GM18526 (cell line): ENCODE measurements around the gene EIF1AY.

Source experiments
- POLR2A ChIP-seq: IDR thresholded peaks from 3 replicates; pipeline ENCODE4 v1.6.1; 2011; ENCODE audit not compliant: insufficient read length; ENCODE audit errors: extremely low read depth

Gene EIF1AY

DNA sequence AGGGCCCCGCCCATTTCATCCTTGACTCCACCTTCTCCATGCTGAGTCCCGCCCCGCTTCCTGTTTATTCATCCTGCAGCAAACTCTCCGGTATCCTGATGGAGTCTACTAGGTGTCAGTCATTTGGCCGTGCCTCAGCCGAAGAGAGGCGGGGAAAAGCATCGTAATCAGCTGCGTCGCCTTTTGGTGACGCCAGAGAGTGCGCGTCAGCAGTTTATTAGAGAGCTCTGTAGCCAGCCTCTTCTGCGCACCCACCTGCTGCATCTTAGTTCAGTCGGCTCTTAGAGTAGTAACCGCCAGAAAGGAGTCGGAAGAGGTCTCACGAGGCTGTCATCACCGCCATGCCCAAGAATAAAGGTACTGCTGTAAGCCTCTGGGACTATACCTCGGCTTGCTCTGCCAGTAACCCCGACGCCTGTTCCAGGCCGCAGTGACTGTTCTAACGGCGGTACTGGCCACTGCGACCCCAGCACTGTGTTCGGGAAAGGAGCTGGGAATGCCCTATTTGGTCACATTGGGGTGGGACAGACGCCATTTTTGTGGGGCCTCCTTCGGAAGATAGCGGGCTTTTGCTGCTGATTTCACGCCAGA, at the start of gene EIF1AY:
Gene EIF1AY, plus strand, starts transcription at position 246 of the 591 bp plus-strand sequence. Its CDS starts 96 bp downstream, at position 342.
- TF ChIP-seq POLR2A, result no peak

DNA sequence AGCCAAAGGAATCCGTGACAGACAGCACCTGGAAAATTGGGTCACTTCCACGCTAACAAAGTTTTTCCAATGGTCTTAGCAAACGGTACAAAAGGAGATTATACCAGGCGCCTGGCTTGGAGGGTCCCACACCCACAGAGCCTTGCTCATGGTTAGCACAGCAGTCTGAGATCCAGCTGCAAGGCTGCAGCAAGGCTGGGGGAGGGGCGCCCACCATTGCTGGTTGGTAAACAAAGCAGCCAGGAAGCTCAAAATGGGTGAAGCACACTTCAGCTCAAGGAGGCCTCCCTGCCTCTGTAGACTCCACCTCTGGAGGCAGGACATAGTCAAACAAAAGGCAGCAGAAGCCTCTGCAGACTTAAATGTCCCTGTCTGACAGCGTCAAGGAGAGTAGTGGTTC, 47.1 kb upstream of the EIF1AY start:
- no peak for TF ChIP-seq POLR2A

- no peak for TF ChIP-seq POLR2A
Observed at GRCh38 chrY:20538186-20538585, 37.4 kb upstream of the EIF1AY start.

DNA sequence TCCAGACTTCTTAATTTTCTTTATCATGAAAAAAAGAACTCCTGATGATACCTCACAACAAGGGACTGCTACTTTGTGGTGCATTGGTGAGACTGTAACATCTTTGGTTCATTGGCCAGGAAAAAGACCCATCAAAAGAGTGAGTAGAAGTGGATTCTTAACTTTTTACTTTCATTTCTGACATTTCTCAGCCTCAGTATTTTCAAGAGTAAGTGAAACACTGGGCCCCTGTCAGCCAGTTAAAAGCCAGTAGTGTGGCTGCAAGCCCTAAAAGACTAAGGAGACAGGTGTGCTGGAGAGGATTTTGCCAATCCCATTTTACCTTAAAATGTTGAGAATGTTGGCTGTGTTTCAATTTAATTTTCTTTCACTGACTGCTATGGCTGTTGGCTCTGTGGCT, 36.6 kb upstream of the EIF1AY start:
- no peak for TF ChIP-seq POLR2A

GRCh38 chrY:20544451-20544960, 31.1 kb upstream of the EIF1AY start:
- TF ChIP-seq POLR2A, result no peak

- TF ChIP-seq POLR2A, result no peak
Observed at GRCh38 chrY:20546071-20546470, 29.5 kb upstream of the EIF1AY start.

DNA sequence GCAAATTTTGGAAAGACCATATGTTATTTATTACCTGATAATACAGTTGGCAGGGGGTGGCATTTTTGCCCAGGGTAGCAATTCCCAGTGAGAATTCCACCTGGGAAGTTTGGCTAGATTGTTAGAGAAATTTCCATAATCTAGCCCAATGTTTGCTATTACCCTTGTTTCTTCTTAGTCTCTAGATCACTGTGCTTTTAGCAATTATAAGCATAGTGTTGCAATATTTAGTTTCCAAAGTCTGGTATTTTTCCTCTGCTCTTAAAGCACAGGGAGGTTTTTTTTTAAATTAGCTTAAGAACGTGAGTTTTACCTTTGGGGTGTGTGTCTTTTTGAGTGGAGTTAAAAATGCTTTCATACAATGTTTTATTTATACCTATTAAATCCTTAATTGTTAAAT, 26.3 kb upstream of the EIF1AY start:
- TF ChIP-seq POLR2A, result no peak

GRCh38 chrY:20551840-20552239, 23.7 kb upstream of the EIF1AY start:
- TF ChIP-seq POLR2A, result no peak

- TF ChIP-seq POLR2A, result no peak
Observed at GRCh38 chrY:20555820-20556219, 19.8 kb upstream of the EIF1AY start.

- no peak for TF ChIP-seq POLR2A
Observed at GRCh38 chrY:20558677-20559076, 16.9 kb upstream of the EIF1AY start.

DNA sequence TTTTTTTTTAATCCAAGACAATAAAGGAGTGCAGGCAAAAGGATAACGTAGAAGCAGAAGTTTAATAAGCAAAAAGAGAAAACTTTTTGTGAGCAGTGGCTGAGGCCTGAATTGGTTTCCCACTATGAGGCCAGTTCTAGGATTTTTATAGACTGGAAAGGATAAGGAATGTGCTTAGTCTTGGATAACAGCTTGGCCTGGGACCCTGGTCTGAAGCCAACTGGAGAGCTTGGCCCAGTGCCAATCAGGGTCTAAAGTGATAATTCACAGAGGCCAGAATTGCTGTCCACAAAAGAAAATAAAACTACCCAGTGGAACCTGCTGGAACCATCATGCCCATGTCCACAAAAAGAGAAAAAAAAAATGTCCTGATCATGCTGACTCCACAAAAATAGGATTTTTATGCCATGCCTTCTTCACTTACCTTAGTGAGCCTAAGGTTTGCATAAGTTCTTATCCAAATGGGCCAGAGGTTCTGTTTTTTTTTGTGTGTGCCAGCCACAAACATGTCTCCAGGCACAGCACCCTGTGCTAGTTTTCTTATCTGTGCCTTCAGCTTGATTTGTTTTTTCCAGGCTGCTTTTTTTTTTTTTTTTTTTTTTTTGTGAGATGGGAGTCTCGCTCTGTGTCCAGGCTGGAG, 15.6 kb upstream of the EIF1AY start:
- no peak for TF ChIP-seq POLR2A

DNA sequence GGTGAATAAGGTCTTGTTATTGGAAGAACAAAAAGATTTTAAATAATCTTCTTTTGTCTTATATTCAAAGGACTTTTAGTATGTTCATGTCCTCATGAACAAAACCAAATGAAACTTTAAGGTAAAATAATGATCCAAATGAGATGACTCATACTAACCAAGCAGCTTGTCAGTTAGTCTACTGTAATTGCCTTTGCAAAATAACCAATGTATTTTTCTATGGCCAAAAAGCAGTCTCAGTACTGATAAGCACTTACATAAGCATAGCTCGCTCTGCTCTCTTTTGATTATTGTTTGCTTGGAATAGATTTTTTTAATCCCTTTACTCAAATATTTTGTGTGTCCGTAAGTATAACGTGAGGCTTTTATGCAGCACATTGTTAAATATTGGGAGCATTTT, 4.3 kb upstream of the EIF1AY start:
- no peak for TF ChIP-seq POLR2A

GRCh38 chrY:20576506-20576905, 930 bp downstream of the EIF1AY start:
- no peak for TF ChIP-seq POLR2A

DNA sequence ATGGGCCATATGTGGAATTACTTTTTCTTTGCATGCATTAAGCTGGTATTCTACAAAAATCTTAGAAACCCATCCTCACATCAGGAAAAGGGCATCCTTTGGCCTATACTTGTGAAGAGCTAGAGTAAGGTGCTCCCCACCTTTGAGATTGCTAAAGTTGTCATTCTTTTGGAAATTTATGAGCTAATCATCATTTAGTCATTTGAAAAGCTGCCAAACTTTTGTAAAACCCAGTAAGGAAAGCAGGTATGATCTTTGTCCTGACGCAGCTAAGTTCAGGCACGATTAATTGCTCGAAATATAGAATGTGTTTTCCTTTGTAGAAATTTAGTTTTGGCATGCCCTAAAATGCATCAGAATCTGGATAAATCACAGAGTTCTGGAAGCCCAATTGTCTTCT, 2.6 kb downstream of the EIF1AY start:
- TF ChIP-seq POLR2A, result no peak

GRCh38 chrY:20581687-20582086, 6.1 kb downstream of the EIF1AY start:
- TF ChIP-seq POLR2A, result no peak

GRCh38 chrY:20586161-20586560, 10.6 kb downstream of the EIF1AY start:
- TF ChIP-seq POLR2A, result no peak
